NCI-H510A (cell line): ENCODE results near the gene CC2D2A.

Experiments
- DNase-seq: peaks from one replicate; lab custom pipeline; 2025; lab: John Stamatoyannopoulos, UW

The CC2D2A gene

GRCh38 chr4:15466596-15466995, 3.1 kb upstream of the CC2D2A start:
- DNase-seq, result no peak

GRCh38 chr4:15470128-15470475, 420 bp downstream of the CC2D2A start:
- DNase-seq, result no peak

GRCh38 chr4:15476396-15476795, 6.7 kb downstream of the CC2D2A start:
- DNase-seq, result no peak

- no peak for DNase-seq
These were observed 9.0 kb downstream of the CC2D2A start for GRCh38 chr4:15478724-15479088.

- peak; percentile 41 for DNase-seq
These were observed 9.6 kb downstream of the CC2D2A start for GRCh38 chr4:15479089-15479912.

- no peak for DNase-seq
These were observed 10.2 kb downstream of the CC2D2A start for GRCh38 chr4:15479913-15480185.

GRCh38 chr4:15481961-15482745, 12.5 kb downstream of the CC2D2A start:
- no peak for DNase-seq

- no peak for DNase-seq
These were observed 13.2 kb downstream of the CC2D2A start for GRCh38 chr4:15482842-15483241.

- no peak for DNase-seq
These were observed 18.5 kb downstream of the CC2D2A start for GRCh38 chr4:15488136-15488535.

GRCh38 chr4:15488658-15489470, 19.2 kb downstream of the CC2D2A start:
- DNase-seq, result no peak

GRCh38 chr4:15489551-15489950, 19.9 kb downstream of the CC2D2A start:
- DNase-seq, result no peak

GRCh38 chr4:15493411-15493810, 23.7 kb downstream of the CC2D2A start:
- DNase-seq, result no peak

GRCh38 chr4:15495621-15496020, 25.9 kb downstream of the CC2D2A start:
- DNase-seq, result no peak

GRCh38 chr4:15498356-15498755, 28.7 kb downstream of the CC2D2A start:
- no peak for DNase-seq

GRCh38 chr4:15500701-15501100, 31.0 kb downstream of the CC2D2A start:
- no peak for DNase-seq

GRCh38 chr4:15501941-15502340, 32.3 kb downstream of the CC2D2A start:
- DNase-seq, result no peak

GRCh38 chr4:15502384-15502783, 32.7 kb downstream of the CC2D2A start:
- no peak for DNase-seq

GRCh38 chr4:15504041-15504440, 34.4 kb downstream of the CC2D2A start:
- DNase-seq, result no peak

- no peak for DNase-seq
These were observed 36.8 kb downstream of the CC2D2A start for GRCh38 chr4:15506464-15506863.

GRCh38 chr4:15507679-15508078, 38.0 kb downstream of the CC2D2A start:
- DNase-seq, result no peak

GRCh38 chr4:15510961-15511360, 41.3 kb downstream of the CC2D2A start:
- no peak for DNase-seq

- no peak for DNase-seq
These were observed 43.9 kb downstream of the CC2D2A start for GRCh38 chr4:15513545-15513944.

- no peak for DNase-seq
These were observed 45.4 kb downstream of the CC2D2A start for GRCh38 chr4:15515106-15515505.
